ENCODE measurements around the gene RAB7A.
"Not testable (repeated sequence)": the region's sequence is repeated elsewhere in the genome, so short reads cannot be mapped to it uniquely, and the experiment has no call there.

Gene RAB7A

DNA sequence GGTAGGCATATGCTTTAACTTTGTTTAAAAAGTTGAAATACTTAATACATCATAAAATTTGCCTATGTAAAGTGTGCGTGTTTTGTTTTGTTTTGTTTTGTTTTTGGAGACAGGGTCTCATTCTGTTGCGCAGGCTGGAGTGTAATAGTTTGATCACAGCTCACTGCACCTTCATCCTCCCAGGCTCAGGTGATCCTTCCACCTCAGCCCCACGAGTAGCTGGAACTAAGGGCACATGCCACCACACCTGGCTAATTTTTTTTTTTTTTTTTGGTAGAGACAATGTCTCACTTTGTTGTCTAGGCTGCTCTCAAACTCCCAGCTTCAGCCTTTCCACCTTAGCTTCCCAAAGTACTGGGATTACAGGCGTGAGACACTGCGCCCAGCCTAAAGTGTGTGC lies 42.5 kb downstream of the RAB7A start:
- Histone ChIP-seq H3K9ac (ENCODE audit: low read length in 5 of 5) (no peak overlapping the region), H3K27me3 (ENCODE audit: control insufficient read depth in 5 of 5, insufficient read depth in 4 of 5, low read length in 5 of 5) (no peaks in the 10 kb centered on the region), H3K4me1 (ENCODE audit: control insufficient read depth in 5 of 5, insufficient read depth in 5 of 5, low read length in 5 of 5) (peaks cover 0 to 46% (median 34%) of the 10 kb centered on the region in 5 donors), H3K27ac (ENCODE audit: low read depth, low read length) (no peak overlapping the region), H3K4me3 (ENCODE audit: low read depth in 1 of 5, low read length in 5 of 5) (no peak overlapping the region), H3K9me3 (ENCODE audit: control insufficient read depth in 5 of 5, low read length in 5 of 5) (no peaks in the 10 kb centered on the region), H3K36me3 (ENCODE audit: control insufficient read depth in 5 of 5, insufficient read depth in 5 of 5, low read length in 5 of 5) (peaks cover 0 to 11% (median 8%) of the 10 kb centered on the region in 5 donors)

GRCh38 chr3:128770387-128770786 lies 44.4 kb downstream of the RAB7A start:
- H3K9ac ChIP-seq (ENCODE audit: low read length in 5 of 5): no peak overlapping the region
- H3K27me3 ChIP-seq (ENCODE audit: control insufficient read depth in 5 of 5, insufficient read depth in 4 of 5, low read length in 5 of 5): no peaks in the 10 kb centered on the region
- H3K4me1 ChIP-seq (ENCODE audit: control insufficient read depth in 5 of 5, insufficient read depth in 5 of 5, low read length in 5 of 5): peaks cover 2 to 52% (median 44%) of the 10 kb centered on the region in 5 donors
- no peak overlapping the region for H3K4me3 ChIP-seq (ENCODE audit: low read depth in 1 of 5, low read length in 5 of 5)
- H3K27ac ChIP-seq (ENCODE audit: low read depth, low read length): no peak overlapping the region
- no peaks in the 10 kb centered on the region for H3K36me3 ChIP-seq (ENCODE audit: control insufficient read depth in 5 of 5, insufficient read depth in 5 of 5, low read length in 5 of 5)
- no peaks in the 10 kb centered on the region for H3K9me3 ChIP-seq (ENCODE audit: control insufficient read depth in 5 of 5, low read length in 5 of 5)

GRCh38 chr3:128773189-128773588 lies 47.2 kb downstream of the RAB7A start:
- not testable (repeated sequence) for H3K36me3 ChIP-seq (ENCODE audit: control insufficient read depth in 5 of 5, insufficient read depth in 5 of 5, low read length in 5 of 5); H3K27me3 ChIP-seq (ENCODE audit: control insufficient read depth in 5 of 5, insufficient read depth in 4 of 5, low read length in 5 of 5); H3K9ac ChIP-seq (ENCODE audit: low read length in 5 of 5); H3K9me3 ChIP-seq (ENCODE audit: control insufficient read depth in 5 of 5, low read length in 5 of 5); H3K27ac ChIP-seq (ENCODE audit: low read depth, low read length); H3K4me3 ChIP-seq (ENCODE audit: low read depth in 1 of 5, low read length in 5 of 5)
- peaks cover 2 to 42% (median 25%) of the 10 kb centered on the region in 5 donors for H3K4me1 ChIP-seq (ENCODE audit: control insufficient read depth in 5 of 5, insufficient read depth in 5 of 5, low read length in 5 of 5)

DNA sequence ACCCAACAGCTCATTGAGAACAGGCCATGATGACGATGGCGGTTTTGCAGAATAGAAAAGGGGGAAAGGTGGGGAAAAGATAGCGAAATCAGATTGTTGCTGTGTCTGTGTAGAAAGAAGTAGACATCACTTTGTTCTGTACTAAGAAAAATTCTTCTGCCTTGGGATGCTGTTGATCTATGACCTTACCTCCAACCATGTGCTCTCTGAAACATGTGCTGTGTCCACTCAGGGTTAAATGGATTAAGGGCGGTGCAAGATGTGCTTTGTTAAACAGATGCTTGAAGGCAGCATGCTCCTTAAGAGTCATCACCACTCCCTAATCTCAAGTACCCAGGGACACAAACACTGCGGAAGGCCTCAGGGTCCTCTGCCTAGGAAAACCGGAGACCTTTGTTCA lies 47.6 kb downstream of the RAB7A start:
- H3K36me3 ChIP-seq (ENCODE audit: control insufficient read depth in 5 of 5, insufficient read depth in 5 of 5, low read length in 5 of 5); H3K9me3 ChIP-seq (ENCODE audit: control insufficient read depth in 5 of 5, low read length in 5 of 5); H3K27ac ChIP-seq (ENCODE audit: low read depth, low read length); H3K27me3 ChIP-seq (ENCODE audit: control insufficient read depth in 5 of 5, insufficient read depth in 4 of 5, low read length in 5 of 5); H3K4me3 ChIP-seq (ENCODE audit: low read depth in 1 of 5, low read length in 5 of 5); H3K9ac ChIP-seq (ENCODE audit: low read length in 5 of 5): not testable (repeated sequence)
- H3K4me1 ChIP-seq (ENCODE audit: control insufficient read depth in 5 of 5, insufficient read depth in 5 of 5, low read length in 5 of 5): peaks cover 2 to 39% (median 21%) of the 10 kb centered on the region in 5 donors

GRCh38 chr3:128775241-128775640 lies 49.3 kb downstream of the RAB7A start:
- no peak overlapping the region for H3K9ac ChIP-seq (ENCODE audit: low read length in 5 of 5)
- H3K27ac ChIP-seq (ENCODE audit: low read depth, low read length): no peak overlapping the region
- H3K9me3 ChIP-seq (ENCODE audit: control insufficient read depth in 5 of 5, low read length in 5 of 5): no peaks in the 10 kb centered on the region
- peaks cover 0 to 5% (median 0%) of the 10 kb centered on the region in 5 donors for H3K36me3 ChIP-seq (ENCODE audit: control insufficient read depth in 5 of 5, insufficient read depth in 5 of 5, low read length in 5 of 5)
- H3K4me1 ChIP-seq (ENCODE audit: control insufficient read depth in 5 of 5, insufficient read depth in 5 of 5, low read length in 5 of 5): peaks cover 2 to 29% (median 16%) of the 10 kb centered on the region in 5 donors
- no peak overlapping the region for H3K4me3 ChIP-seq (ENCODE audit: low read depth in 1 of 5, low read length in 5 of 5)
- H3K27me3 ChIP-seq (ENCODE audit: control insufficient read depth in 5 of 5, insufficient read depth in 4 of 5, low read length in 5 of 5): no peaks in the 10 kb centered on the region

- Histone ChIP-seq H3K4me1 (ENCODE audit: control insufficient read depth in 5 of 5, insufficient read depth in 5 of 5, low read length in 5 of 5) (peaks cover 2 to 28% (median 16%) of the 10 kb centered on the region in 5 donors), H3K27ac (ENCODE audit: low read depth, low read length) (no peak overlapping the region), H3K4me3 (ENCODE audit: low read depth in 1 of 5, low read length in 5 of 5) (no peak overlapping the region), H3K9ac (ENCODE audit: low read length in 5 of 5) (no peak overlapping the region), H3K9me3 (ENCODE audit: control insufficient read depth in 5 of 5, low read length in 5 of 5) (no peaks in the 10 kb centered on the region), H3K36me3 (ENCODE audit: control insufficient read depth in 5 of 5, insufficient read depth in 5 of 5, low read length in 5 of 5) (peaks cover 0 to 5% (median 0%) of the 10 kb centered on the region in 5 donors), H3K27me3 (ENCODE audit: control insufficient read depth in 5 of 5, insufficient read depth in 4 of 5, low read length in 5 of 5) (no peaks in the 10 kb centered on the region)
These were observed 50.0 kb downstream of the RAB7A start for GRCh38 chr3:128775906-128776542.

- H3K9ac ChIP-seq (ENCODE audit: low read length in 5 of 5): no peak overlapping the region
These were observed 54.3 kb downstream of the RAB7A start for GRCh38 chr3:128780101-128780837.

DNA sequence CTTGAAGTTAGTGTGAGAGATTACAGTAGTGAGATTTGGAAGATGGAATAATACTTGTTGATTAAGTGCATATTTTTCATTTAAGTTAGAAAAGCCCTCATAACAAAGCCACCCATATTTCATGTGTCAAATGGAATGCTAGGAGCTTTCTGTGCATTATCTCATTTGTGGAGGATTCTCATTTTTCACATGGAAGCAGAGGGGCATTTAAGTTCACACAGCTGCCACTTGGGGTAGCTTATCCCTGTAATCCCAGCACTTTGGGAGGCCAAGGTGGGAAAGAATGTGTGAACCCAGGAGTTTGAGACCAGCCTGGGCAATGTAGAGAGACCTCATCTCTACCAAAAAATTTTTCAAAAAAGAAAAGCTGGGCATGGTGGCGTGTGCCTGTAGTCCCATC lies 55.2 kb downstream of the RAB7A start:
- H3K27ac ChIP-seq (ENCODE audit: low read depth, low read length): no peak overlapping the region
- peaks cover 0 to 5% (median 0%) of the 10 kb centered on the region in 5 donors for H3K36me3 ChIP-seq (ENCODE audit: control insufficient read depth in 5 of 5, insufficient read depth in 5 of 5, low read length in 5 of 5)
- peaks cover 2 to 36% (median 30%) of the 10 kb centered on the region in 5 donors for H3K4me1 ChIP-seq (ENCODE audit: control insufficient read depth in 5 of 5, insufficient read depth in 5 of 5, low read length in 5 of 5)

More at GRCh38 chr3:128780101-128780837, 54.3 kb downstream of the RAB7A start:
- Histone ChIP-seq H3K4me3 (ENCODE audit: low read depth in 1 of 5, low read length in 5 of 5) (no peak overlapping the region), H3K27me3 (ENCODE audit: control insufficient read depth in 5 of 5, insufficient read depth in 4 of 5, low read length in 5 of 5) (no peaks in the 10 kb centered on the region), H3K9me3 (ENCODE audit: control insufficient read depth in 5 of 5, low read length in 5 of 5) (no peaks in the 10 kb centered on the region), H3K36me3 (ENCODE audit: control insufficient read depth in 5 of 5, insufficient read depth in 5 of 5, low read length in 5 of 5) (peaks cover 0 to 5% (median 0%) of the 10 kb centered on the region in 5 donors), H3K27ac (ENCODE audit: low read depth, low read length) (no peak overlapping the region), H3K4me1 (ENCODE audit: control insufficient read depth in 5 of 5, insufficient read depth in 5 of 5, low read length in 5 of 5) (peaks cover under 1 to 29% (median 22%) of the 10 kb centered on the region in 5 donors)

DNA sequence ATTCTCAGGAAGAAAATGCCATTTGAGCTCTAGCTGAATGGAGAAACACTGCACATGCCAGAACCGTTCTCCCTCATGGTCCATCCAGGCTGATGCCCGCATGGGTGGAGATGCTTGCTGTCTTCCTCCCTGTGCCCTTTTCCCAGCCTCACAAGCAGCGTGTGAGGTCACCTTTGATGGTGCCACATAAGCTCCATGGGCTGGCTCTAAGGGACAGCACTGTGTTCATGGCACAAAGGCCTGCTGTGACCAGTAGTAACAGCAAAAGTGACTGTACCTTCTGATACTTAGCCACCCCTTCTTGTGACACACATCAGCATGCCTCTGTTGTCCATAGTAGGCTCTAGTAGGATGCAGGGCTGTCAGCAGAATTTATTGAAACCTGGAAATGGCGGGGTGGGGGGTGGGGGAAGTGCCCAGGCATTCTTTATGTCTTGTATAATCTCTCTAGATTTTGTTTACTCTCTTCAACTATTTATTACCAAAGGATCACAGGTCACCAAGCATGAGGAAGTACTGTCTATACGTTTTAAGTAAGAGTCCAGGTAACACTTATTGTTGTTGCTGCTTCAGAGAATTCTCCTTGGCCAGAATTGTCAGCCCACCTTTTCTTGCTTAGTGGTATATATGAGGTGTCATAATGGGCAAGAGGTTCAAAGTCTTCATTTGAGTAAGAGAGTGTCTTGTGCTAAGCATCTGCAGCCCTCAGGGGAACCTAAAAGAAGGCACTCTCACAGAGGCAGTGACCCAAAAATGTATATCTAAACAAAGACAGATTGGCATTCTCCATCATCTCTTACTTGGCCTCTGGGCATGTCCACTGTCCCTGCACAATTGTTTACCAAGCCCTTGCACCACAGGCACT lies 56.5 kb downstream of the RAB7A start:
- Histone ChIP-seq H3K9ac (ENCODE audit: low read length in 5 of 5) (no peak overlapping the region), H3K9me3 (ENCODE audit: control insufficient read depth in 5 of 5, low read length in 5 of 5) (no peaks in the 10 kb centered on the region), H3K27me3 (ENCODE audit: control insufficient read depth in 5 of 5, insufficient read depth in 4 of 5, low read length in 5 of 5) (no peaks in the 10 kb centered on the region), H3K4me1 (ENCODE audit: control insufficient read depth in 5 of 5, insufficient read depth in 5 of 5, low read length in 5 of 5) (peaks cover 6 to 49% (median 44%) of the 10 kb centered on the region in 5 donors), H3K36me3 (ENCODE audit: control insufficient read depth in 5 of 5, insufficient read depth in 5 of 5, low read length in 5 of 5) (no peaks in the 10 kb centered on the region), H3K4me3 (ENCODE audit: low read depth in 1 of 5, low read length in 5 of 5) (no peak overlapping the region), H3K27ac (ENCODE audit: low read depth, low read length) (no peak overlapping the region)

More for the DNA sequence above, 55.2 kb downstream of the RAB7A start:
- Histone ChIP-seq H3K9me3 (ENCODE audit: control insufficient read depth in 5 of 5, low read length in 5 of 5) (no peaks in the 10 kb centered on the region), H3K4me3 (ENCODE audit: low read depth in 1 of 5, low read length in 5 of 5) (no peak overlapping the region), H3K9ac (ENCODE audit: low read length in 5 of 5) (no peak overlapping the region), H3K27me3 (ENCODE audit: control insufficient read depth in 5 of 5, insufficient read depth in 4 of 5, low read length in 5 of 5) (no peaks in the 10 kb centered on the region)
